ENCODE results near the gene RSPRY1. TPM values are rescaled to one million over a fixed set of nuclear protein-coding genes. Genes with fewer than 3 reads are reported as not detected.
"Not testable (repeated sequence)": the region's sequence is repeated elsewhere in the genome, so short reads cannot be mapped to it uniquely, and the experiment has no call there.

Gene RSPRY1
- total RNA-seq, 1 donor from 2014 or later = 49.6 TPM

GRCh38 chr16:57271063-57271345 lies 84.9 kb downstream of the RSPRY1 start:
- no peak for DNase-seq (ENCODE audit: low spot score)

GRCh38 chr16:57271867-57272495 lies 85.9 kb downstream of the RSPRY1 start:
- DNase-seq (ENCODE audit: low spot score) = no peak

- no peak for DNase-seq (ENCODE audit: low spot score)
Measured at GRCh38 chr16:57273359-57273758, 87.2 kb downstream of the RSPRY1 start.

GRCh38 chr16:57273826-57274225 lies 87.7 kb downstream of the RSPRY1 start:
- DNase-seq (ENCODE audit: low spot score) = no peak

GRCh38 chr16:57275946-57276345 lies 89.8 kb downstream of the RSPRY1 start:
- not testable (repeated sequence) for DNase-seq (ENCODE audit: low spot score)

- DNase-seq (ENCODE audit: low spot score) = no peak
Measured at GRCh38 chr16:57276596-57276995, 90.5 kb downstream of the RSPRY1 start.

- DNase-seq (ENCODE audit: low spot score) = no peak
Measured at GRCh38 chr16:57277586-57277985, 91.5 kb downstream of the RSPRY1 start.

- DNase-seq (ENCODE audit: low spot score) = no peak
Measured at GRCh38 chr16:57278494-57278893, 92.4 kb downstream of the RSPRY1 start.

GRCh38 chr16:57279780-57280638 lies 93.9 kb downstream of the RSPRY1 start:
- no peak for DNase-seq (ENCODE audit: low spot score)

- DNase-seq (ENCODE audit: low spot score) = no peak
Measured at GRCh38 chr16:57281791-57282190, 95.7 kb downstream of the RSPRY1 start.

GRCh38 chr16:57282510-57283213 lies 96.5 kb downstream of the RSPRY1 start:
- DNase-seq (ENCODE audit: low spot score) = no peak

GRCh38 chr16:57283214-57283958 lies 97.3 kb downstream of the RSPRY1 start:
- no peak for DNase-seq (ENCODE audit: low spot score)

GRCh38 chr16:57283959-57284208 lies 97.8 kb downstream of the RSPRY1 start:
- no peak for DNase-seq (ENCODE audit: low spot score)

- DNase-seq (ENCODE audit: low spot score) = no peak
Measured at GRCh38 chr16:57284209-57284951, 98.3 kb downstream of the RSPRY1 start, which contains the start of gene PLLP. PLLP (minus strand) TSS chr16:57284672; CDS start chr16:57284540, 132 bp downstream.

GRCh38 chr16:57284952-57285363 lies 98.8 kb downstream of the RSPRY1 start:
- no peak for DNase-seq (ENCODE audit: low spot score)

- no peak for DNase-seq (ENCODE audit: low spot score)
Measured at GRCh38 chr16:57285379-57285778, 99.2 kb downstream of the RSPRY1 start.

- no peak for DNase-seq (ENCODE audit: low spot score)
Measured at GRCh38 chr16:57289391-57290257, 103.5 kb downstream of the RSPRY1 start.

All from mucosa of gallbladder (tissue), 1 donor.